Retinal pigment epithelial cell (primary cell): ENCODE data around the gene SERPINB8.

Experiments
- DNase-seq: peaks from one replicate; pipeline ENCODE4 v3.0.0-alpha.2; 2010; ENCODE audit warnings: low read depth
- H3K4me3 ChIP-seq: 2 replicates; pipeline ENCODE4 v1.5.1; 2011; ENCODE audit warnings: mild to moderate bottlenecking, low read length, control low read depth, moderate library complexity
- TF ChIP-seq, protein P1 (sequence below): conservative IDR thresholded peaks from 2 replicates; pipeline ENCODE4 v1.5.1; 2011; ENCODE audit warnings: low read depth, low read length, control low read depth, inconsistent platforms

SERPINB8 gene

GRCh38 chr18:64011513-64011912 is 41.6 kb downstream of the SERPINB8 start:
- no peak overlapping the region for H3K4me3 ChIP-seq
- TF ChIP-seq, protein P1, sequence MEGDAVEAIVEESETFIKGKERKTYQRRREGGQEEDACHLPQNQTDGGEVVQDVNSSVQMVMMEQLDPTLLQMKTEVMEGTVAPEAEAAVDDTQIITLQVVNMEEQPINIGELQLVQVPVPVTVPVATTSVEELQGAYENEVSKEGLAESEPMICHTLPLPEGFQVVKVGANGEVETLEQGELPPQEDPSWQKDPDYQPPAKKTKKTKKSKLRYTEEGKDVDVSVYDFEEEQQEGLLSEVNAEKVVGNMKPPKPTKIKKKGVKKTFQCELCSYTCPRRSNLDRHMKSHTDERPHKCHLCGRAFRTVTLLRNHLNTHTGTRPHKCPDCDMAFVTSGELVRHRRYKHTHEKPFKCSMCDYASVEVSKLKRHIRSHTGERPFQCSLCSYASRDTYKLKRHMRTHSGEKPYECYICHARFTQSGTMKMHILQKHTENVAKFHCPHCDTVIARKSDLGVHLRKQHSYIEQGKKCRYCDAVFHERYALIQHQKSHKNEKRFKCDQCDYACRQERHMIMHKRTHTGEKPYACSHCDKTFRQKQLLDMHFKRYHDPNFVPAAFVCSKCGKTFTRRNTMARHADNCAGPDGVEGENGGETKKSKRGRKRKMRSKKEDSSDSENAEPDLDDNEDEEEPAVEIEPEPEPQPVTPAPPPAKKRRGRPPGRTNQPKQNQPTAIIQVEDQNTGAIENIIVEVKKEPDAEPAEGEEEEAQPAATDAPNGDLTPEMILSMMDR, result no peak
- no peak for DNase-seq

DNA sequence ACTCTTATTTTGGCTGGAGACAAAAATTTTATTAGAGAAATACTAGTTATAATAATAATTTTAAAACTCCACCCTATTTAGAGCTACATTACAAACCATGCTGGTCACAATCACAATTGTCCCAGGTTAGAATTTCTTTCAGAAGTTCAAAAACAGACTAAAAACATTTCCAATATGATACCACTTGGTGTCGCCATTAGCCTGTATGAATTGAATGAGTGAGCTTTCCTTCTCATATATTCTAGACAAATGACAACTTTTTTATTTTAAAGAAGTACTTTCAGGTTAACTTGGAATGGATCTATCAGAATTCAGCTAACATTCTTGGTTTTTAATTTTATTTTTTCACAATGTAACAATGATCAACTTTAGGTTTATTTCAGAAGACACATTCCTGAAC is 48.0 kb downstream of the SERPINB8 start:
- no peak overlapping the region for H3K4me3 ChIP-seq
- TF ChIP-seq, protein P1, result peak; percentile 50
- peak; percentile 7 for DNase-seq

GRCh38 chr18:64019922-64020756 is 50.3 kb downstream of the SERPINB8 start:
- TF ChIP-seq, protein P1, result no peak
- no peak overlapping the region for H3K4me3 ChIP-seq
- peak; percentile 18 for DNase-seq

DNA sequence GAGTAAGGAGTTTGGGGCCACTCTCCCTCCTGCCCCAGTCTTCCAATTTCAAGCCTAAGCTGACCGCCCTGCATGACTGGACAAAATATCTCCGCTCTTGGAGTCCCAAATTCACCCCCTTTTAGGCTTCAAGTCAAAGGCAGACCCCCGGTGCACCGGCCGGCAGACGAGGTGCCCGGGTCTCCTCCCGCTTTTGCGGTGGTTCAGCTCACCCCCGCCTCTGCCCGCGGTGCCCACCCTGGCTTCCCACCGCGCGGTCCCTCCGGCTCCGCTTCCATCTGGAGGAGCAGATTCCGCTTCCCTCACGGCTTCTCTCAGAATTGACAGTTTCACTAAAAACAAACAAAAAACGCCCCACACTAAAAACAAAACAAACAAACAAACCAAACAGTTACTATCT is 56.5 kb downstream of the SERPINB8 start:
- no peak overlapping the region for H3K4me3 ChIP-seq
- TF ChIP-seq, protein P1, result no peak

DNA sequence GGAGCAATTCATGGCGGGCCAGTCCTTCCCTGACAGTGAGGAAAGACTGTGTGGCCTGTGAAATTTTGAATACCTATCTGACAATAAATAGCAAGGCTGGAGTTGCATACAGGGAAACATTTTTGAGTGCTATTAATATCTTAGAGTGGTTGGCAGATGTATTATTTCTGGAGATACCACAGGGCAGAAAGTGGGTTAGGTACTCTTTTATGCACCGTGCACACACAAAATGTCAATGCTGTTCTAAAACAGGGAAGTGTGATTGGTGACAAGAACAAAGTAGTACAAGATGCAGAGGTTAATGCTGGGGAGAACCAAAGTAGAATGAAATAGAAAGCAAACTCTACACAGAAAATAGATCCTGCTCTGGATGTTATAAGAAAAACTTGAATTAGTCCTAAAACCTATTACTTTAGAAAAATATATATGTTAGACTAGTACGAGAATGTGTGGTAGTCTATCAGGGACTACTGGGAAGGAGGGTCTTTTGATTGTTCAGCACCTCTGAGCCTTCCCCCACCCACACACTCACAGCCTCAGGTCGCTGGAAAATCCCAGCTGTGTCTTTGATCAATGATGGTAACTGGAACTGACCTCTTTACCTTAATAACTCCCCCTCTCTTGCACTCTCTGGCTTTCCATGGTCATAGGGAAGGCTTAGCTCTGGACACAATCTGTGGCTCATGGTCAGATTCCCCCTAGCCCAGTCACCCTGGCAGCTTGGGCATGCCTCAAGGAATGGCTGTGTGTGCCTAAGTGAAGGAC is 58.2 kb downstream of the SERPINB8 start:
- TF ChIP-seq, protein P1, result no peak
- no peak for DNase-seq

More for the DNA sequence above, 56.5 kb downstream of the SERPINB8 start:
- no peak for DNase-seq

DNA sequence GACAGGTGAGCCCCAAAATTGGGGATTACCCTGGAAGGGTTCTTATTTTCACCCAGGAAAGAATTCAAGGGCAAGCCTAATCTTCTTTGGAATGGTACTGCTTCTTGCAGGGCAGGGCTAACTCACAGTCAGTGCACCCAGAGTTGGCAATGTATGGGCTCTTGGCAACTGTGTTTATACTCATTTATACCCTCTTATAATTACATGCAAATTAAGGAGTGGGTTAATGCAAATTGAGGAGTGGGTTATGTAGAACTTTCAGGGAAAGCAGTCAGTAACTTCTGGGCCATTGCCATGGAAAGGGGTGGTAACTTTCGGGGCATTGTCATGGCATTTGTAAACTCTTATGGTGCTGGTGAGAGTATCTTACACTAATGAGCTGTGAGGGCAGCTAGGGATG is 59.2 kb downstream of the SERPINB8 start:
- TF ChIP-seq, protein P1, result no peak
- H3K4me3 ChIP-seq, result no peak overlapping the region
- DNase-seq, result no peak

More for the DNA sequence above, 58.2 kb downstream of the SERPINB8 start:
- no peak overlapping the region for H3K4me3 ChIP-seq
